Measurements from ENCODE around the gene PAGR1. TPM values are rescaled to one million over a fixed set of nuclear protein-coding genes. Genes with fewer than 3 reads are reported as not detected.

The PAGR1 gene
- total and polyA plus RNA-seq, 8 donors = 16.4 to 40.6 (median 29.0) TPM

- Histone ChIP-seq H3K27ac (no peak overlapping the region), H3K4me3 (no peak overlapping the region), H3K9me3 (no peaks in the 10 kb centered on the region), H3K4me1 (peaks cover 6 to 21% of the 10 kb centered on the region in 2 donors), H3K27me3 (no peaks in the 10 kb centered on the region), H3K36me3 (peaks cover 0 to 42% of the 10 kb centered on the region in 2 donors)
- ATAC-seq (no peak), DNase-seq (no peak)
- intact Hi-C loops (cut with DNase I) = no loop called here
- no peak for TF ChIP-seq CTCF (IDR thresholded peaks at IDR 0.05)
Observed at GRCh38 chr16:29802416-29802935, 13.5 kb upstream of the PAGR1 start.

DNA sequence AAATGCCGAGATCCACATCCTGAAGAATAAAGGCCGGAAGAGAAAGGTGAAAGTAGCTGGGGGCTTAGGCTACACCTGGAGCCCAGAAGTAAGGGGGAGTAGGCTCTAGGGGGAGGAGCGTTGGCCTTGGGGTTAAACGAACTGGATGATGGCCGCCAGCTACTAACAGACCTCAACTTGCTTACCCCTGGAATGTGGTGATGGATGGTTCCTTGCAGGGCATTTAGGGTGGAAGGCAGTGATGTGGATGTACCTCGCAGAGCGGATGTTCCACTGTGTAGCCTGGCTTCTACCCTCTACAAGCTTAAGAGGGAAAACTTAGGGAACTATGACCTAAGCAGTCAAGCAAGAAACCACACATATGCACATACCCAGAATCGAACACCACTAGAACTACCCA, 11.9 kb upstream of the PAGR1 start:
- intact Hi-C loops (cut with DNase I) = no loop called here
- H3K9me3 ChIP-seq = no peaks in the 10 kb centered on the region
- H3K36me3 ChIP-seq = peaks cover 0 to 35% of the 10 kb centered on the region in 2 donors
- H3K27me3 ChIP-seq = no peaks in the 10 kb centered on the region
- H3K27ac ChIP-seq = peak overlapping the region; percentile 98
- TF ChIP-seq CTCF (IDR thresholded peaks at IDR 0.05) = no peak
- H3K4me1 ChIP-seq = peaks cover 16 to 36% of the 10 kb centered on the region in 2 donors
- DNase-seq = no peak
- ATAC-seq = no peak
- peak overlapping the region in 1 of 2 donors; percentile 84 for H3K4me3 ChIP-seq

DNA sequence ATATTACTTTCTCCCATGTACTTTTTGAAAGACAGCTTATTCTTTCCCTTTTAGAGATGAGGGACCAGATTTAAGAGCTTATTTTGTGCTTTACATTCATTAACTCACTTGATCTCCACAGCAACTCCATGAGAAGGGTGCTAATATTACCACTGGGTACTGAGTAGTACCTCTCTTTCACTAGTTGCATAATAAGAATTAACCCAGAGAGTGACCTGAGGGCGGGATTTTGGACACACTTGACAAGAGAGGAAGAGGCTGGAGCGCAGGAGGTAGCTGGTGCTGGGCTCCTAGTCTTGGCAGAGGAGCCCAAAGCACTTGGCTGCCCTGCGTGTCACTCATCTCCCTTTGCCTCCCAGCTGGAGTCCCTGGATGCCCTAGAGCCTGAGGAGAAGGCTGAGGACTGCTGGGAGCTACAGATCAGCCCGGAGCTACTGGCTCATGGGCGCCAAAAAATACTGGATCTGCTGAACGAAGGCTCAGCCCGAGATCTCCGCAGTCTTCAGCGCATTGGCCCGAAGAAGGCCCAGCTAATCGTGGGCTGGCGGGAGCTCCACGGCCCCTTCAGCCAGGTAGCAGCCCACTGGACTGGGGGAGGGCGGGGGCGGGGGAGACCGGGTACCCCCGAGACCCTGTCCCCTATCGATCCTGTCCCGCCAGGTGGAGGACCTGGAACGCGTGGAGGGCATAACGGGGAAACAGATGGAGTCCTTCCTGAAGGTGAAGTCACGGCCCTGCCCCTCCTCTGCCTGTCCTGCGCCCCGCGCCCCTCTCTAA, 11.3 kb upstream of the PAGR1 start:
- intact Hi-C loops (cut with DNase I) = no loop called here
- peak in 2 of 4 donors; percentile 38 to 76 for DNase-seq
- ATAC-seq = peak; percentile 15
- H3K9me3 ChIP-seq = no peaks in the 10 kb centered on the region
- peak overlapping the region; percentile 98 for H3K27ac ChIP-seq
- H3K27me3 ChIP-seq = no peaks in the 10 kb centered on the region
- H3K36me3 ChIP-seq = peaks cover 0 to 35% of the 10 kb centered on the region in 2 donors
- H3K4me1 ChIP-seq = peaks cover 20 to 43% of the 10 kb centered on the region in 2 donors
- no peak for TF ChIP-seq CTCF (IDR thresholded peaks at IDR 0.05)
- H3K4me3 ChIP-seq = peak overlapping the region; percentile 84 to 90

DNA sequence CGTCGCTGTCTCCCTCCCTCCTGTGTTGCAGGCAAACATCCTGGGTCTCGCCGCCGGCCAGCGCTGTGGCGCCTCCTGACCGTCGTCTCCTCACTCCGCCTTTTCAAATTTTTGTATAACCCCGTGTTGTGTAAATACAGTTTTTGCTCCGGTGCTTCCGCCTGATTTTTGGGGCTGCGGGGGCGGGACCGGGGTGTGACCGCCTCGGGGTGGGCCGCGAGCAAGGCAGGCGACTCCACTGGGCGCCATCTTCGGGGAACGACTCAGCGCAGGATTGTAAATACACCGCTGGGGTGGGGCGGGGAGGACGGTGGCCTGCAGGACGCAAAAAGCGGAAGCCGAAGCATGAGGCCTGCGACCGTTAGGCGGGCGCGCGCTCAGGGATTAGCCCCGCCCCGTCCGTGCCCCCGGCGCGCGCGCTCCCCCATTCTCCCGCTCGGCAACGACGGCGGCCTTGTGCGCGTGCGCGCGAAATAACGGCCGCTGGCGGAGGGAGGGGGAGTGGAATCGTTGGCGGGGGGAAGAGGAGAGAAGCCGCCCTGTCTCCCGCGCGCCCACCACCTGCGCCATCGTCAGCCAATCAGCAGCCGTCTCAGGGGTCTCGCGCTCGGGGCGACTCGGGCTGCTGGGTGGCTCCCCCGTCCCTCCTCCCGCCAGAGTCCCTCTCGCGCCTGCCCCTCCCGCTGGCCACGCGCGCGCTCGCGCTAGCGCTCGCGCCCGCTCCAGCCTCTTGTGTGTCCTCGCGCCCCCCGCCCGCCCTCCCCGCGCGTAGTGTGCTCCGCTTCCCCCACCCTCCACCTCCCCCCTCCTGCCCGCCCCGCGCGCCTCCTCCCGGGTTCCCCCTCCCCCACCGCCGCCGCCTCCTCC, 10.5 kb upstream of the PAGR1 start:
- intact Hi-C loops (cut with DNase I) = no loop called here

More for the DNA sequence above, 10.5 kb upstream of the PAGR1 start:
- Histone ChIP-seq H3K36me3 (peaks cover 0 to 35% of the 10 kb centered on the region in 2 donors), H3K4me3 (peak overlapping the region; percentile 84 to 90), H3K27me3 (no peaks in the 10 kb centered on the region), H3K27ac (peak overlapping the region; percentile 98), H3K9me3 (no peaks in the 10 kb centered on the region), H3K4me1 (peaks cover 24 to 51% of the 10 kb centered on the region in 2 donors)
- DNase-seq (peak; percentile 97 to 99 (median 98)), ATAC-seq (peak; percentile 86)
- no peak for TF ChIP-seq CTCF (IDR thresholded peaks at IDR 0.05)

Data from left lung (tissue), 10 donors.